Gastroesophageal sphincter (tissue), 3 donors: ENCODE measurements around the gene MCFD2.

Experiments used
- CTCF ChIP-seq, 4 experiments: fragments of 200-600 bp in 2 of 4; fragments of 450-650 bp in 2 of 4; sonication (generic) in 1 of 4; IDR thresholded peaks; one replicate each; pipeline ENCODE4 v1.5.1; 2017 to 2019; ENCODE audit warnings: antibody characterized with exemption in 4 of 4, mild to moderate bottlenecking in 2 of 4, moderate library complexity in 2 of 4
- EP300 ChIP-seq: sonication (generic); formaldehyde crosslinking; IDR thresholded peaks from one replicate; pipeline ENCODE4 v1.6.1; 2017; ENCODE audit warnings: antibody characterized with exemption, mild to moderate bottlenecking
- POLR2A ChIP-seq, 2 donors: fragments of 450-650 bp; IDR thresholded peaks; one replicate each; pipeline ENCODE4 v1.6.1; 2017; ENCODE audit warnings: antibody characterized with exemption in 2 of 2, mild to moderate bottlenecking in 2 of 2, moderate library complexity in 1 of 2

GRCh38 chr2:46873604-46874068 is 42.0 kb downstream of the MCFD2 start:
- no peak for TF ChIP-seq CTCF (IDR thresholded peaks at IDR 0.05)
- TF ChIP-seq POLR2A (IDR thresholded peaks at IDR 0.05): no peak
- no peak for TF ChIP-seq EP300
